Measurements from ENCODE around the gene EBPL.

GRCh38 chr13:49638744-49639072 lies 52.6 kb downstream of the EBPL start:
- no peak for TF ChIP-seq POLR2A (IDR thresholded peaks at IDR 0.05)
- TF ChIP-seq CTCF (IDR thresholded peaks at IDR 0.05): no peak
